Left ventricle myocardium inferior (tissue), 1 donor: ENCODE results near the gene SPIN1. TPM values are rescaled to one million over a fixed set of nuclear protein-coding genes. Genes with fewer than 3 reads are reported as not detected.
"Not testable (repeated sequence)": the region's sequence is repeated elsewhere in the genome, so short reads cannot be mapped to it uniquely, and the experiment has no call there.

Experiments
- DNase-seq: peaks from one replicate; pipeline ENCODE4 v3.0.0-alpha.2; 2020
- H3K27ac ChIP-seq: fragments of 200-600 bp; replicated peaks from 2 replicates; pipeline ENCODE4 v1.8.0; 2021
- H3K27me3 ChIP-seq: fragments of 200-600 bp; 2 replicates; pipeline ENCODE4 v1.8.0; 2021; ENCODE audit warnings: low read depth
- H3K36me3 ChIP-seq: fragments of 200-600 bp; 2 replicates; pipeline ENCODE4 v1.8.0; 2021
- H3K4me1 ChIP-seq: fragments of 200-600 bp; 2 replicates; pipeline ENCODE4 v1.8.0; 2021
- H3K4me3 ChIP-seq: fragments of 200-600 bp; 2 replicates; pipeline ENCODE4 v1.8.0; 2021; ENCODE audit warnings: mild to moderate bottlenecking, moderate library complexity
- H3K9me3 ChIP-seq: fragments of 200-600 bp; replicated peaks from 2 replicates; pipeline ENCODE4 v1.8.0; 2021
- CTCF ChIP-seq: fragments of 200-600 bp; IDR thresholded peaks from 2 replicates; pipeline ENCODE4 v1.8.0; 2021; ENCODE audit warnings: antibody characterized with exemption, mild to moderate bottlenecking, borderline replicate concordance
- intact Hi-C: fragments of 100-400 bp; cut with micrococcal nuclease; formaldehyde crosslinking; loops from one replicate; pipeline ENCODE4 v1.11.0; 2022
- total RNA-seq: library from RNA; stranded (reverse); fragmentation: NEBNext Ultra II Directional; extraction: Animal tissue kit (Norgen Biotek cat#: 25700); gene quantifications from one replicate; pipeline ENCODE4 v1.2.1, GENCODE V29; 2021
- donor health status: DM: no; HTN: yes; CAD: no; lungs with severe emphysema.

The SPIN1 gene
- total RNA-seq, 1 donor from 2014 or later: 55.8 TPM

DNA sequence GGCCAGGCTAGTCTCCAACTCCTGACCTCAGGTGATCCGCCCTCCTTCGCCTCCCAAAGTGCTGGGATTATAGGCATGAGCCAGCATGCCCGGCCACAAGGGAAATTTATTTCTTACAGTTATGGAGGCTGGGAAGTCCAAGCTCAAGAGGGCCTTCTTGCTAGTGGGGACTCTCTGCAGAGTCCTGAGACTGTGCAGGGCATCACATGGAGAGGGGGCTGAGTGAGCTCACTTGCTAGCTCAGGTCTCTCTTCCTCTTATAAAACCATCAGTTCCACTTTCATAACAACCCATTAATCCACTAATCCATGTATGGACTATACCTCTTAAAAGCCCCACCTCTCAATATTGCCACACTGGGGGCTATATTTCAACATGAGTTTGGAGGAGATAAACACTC lies 5.1 kb upstream of the SPIN1 start:
- H3K9me3 ChIP-seq: no peaks in the 10 kb centered on the region
- no peak overlapping the region for H3K27ac ChIP-seq
- TF ChIP-seq CTCF: no peak
- H3K4me1 ChIP-seq: peaks cover 15% of the 10 kb centered on the region
- no peak for DNase-seq
- H3K4me3 ChIP-seq: no peak overlapping the region
- no peaks in the 10 kb centered on the region for H3K36me3 ChIP-seq
- H3K27me3 ChIP-seq: no peaks in the 10 kb centered on the region
- intact Hi-C loops: no loop called here

GRCh38 chr9:88386137-88386536 lies 2.1 kb upstream of the SPIN1 start:
- H3K4me1 ChIP-seq: peaks cover 39% of the 10 kb centered on the region
- H3K36me3 ChIP-seq, DNase-seq, H3K27me3 ChIP-seq, H3K27ac ChIP-seq, H3K4me3 ChIP-seq, intact Hi-C loops, H3K9me3 ChIP-seq: not testable (repeated sequence)

DNA sequence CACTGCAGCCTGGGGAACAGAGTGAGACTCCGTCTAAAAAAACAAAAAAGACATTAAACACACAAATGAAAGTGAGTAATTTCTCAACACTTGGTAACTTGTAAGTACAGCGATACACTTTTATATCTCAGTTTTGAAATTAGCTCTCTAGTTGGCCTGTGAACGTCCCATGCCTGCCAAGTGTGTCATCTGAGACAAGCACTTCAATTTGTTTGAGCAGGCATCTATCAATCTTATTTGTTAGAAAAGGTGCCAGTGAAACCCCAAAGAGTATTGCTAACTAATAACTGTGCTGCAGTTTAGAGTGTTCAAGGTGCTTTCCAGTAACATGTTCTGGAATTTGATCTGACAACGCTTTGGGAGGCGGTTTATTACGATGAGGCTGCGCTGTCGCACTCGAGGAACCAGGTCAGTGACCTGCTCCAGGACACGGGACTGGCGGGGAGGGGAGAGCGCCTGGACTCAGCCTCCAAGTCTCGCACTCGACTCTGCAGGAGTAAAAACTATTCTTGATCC lies 1.1 kb upstream of the SPIN1 start:
- intact Hi-C loops: no loop called here
- Histone ChIP-seq H3K36me3 (no peaks in the 10 kb centered on the region), H3K4me3 (peak overlapping the region; percentile 74), H3K27me3 (no peaks in the 10 kb centered on the region), H3K4me1 (peaks cover 39% of the 10 kb centered on the region), H3K27ac (peak overlapping the region; percentile 94), H3K9me3 (no peaks in the 10 kb centered on the region)
- peak; percentile 19 for DNase-seq
- TF ChIP-seq CTCF: no peak

- H3K27ac ChIP-seq: peak overlapping the region; percentile 94
- H3K27me3 ChIP-seq: no peaks in the 10 kb centered on the region
- peak overlapping the region; percentile 74 for H3K4me3 ChIP-seq
- peaks cover 39% of the 10 kb centered on the region for H3K4me1 ChIP-seq
- DNase-seq: peak; percentile 32
- H3K9me3 ChIP-seq: no peaks in the 10 kb centered on the region
- intact Hi-C loops: no loop called here
- no peaks in the 10 kb centered on the region for H3K36me3 ChIP-seq
- TF ChIP-seq CTCF: no peak
These were observed 567 bp upstream of the SPIN1 start for GRCh38 chr9:88387552-88388202.

GRCh38 chr9:88388886-88389605 lies 802 bp downstream of the SPIN1 start:
- H3K27me3 ChIP-seq: no peaks in the 10 kb centered on the region
- H3K4me3 ChIP-seq: peak overlapping the region; percentile 74
- peaks cover 39% of the 10 kb centered on the region for H3K4me1 ChIP-seq
- no peaks in the 10 kb centered on the region for H3K9me3 ChIP-seq
- intact Hi-C loops: no loop called here
- no peaks in the 10 kb centered on the region for H3K36me3 ChIP-seq
- peak overlapping the region; percentile 94 for H3K27ac ChIP-seq
- peak; percentile 5 for TF ChIP-seq CTCF
- DNase-seq: peak; percentile 56
